ENCODE results near the gene IFIT1.

Gene IFIT1

DNA sequence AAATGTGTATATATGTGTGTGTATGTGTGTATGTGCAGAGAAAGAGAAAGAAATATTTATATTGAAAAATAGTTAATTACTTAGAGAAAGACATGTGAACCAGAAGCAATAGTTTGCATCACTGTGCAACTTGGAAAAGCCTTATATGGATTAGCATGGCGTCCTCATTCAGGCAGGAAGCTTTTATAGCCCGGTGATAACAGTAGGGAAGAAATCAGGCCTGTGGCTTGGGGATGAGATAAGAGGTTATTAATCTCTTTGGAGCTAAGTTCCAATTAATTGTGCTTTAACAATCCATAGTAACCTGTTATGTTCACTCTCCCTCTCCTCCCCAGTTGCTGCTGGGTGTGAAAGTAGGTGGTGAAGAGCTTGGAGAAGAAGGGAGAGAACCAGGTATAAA is 58.5 kb downstream of the IFIT1 start:
- Histone ChIP-seq H3K4me1 (ENCODE audit: insufficient read depth, low read length, severe bottlenecking) (no peaks in the 10 kb centered on the region), H3K4me2 (ENCODE audit: low read length) (no peak overlapping the region), H3K4me3 (ENCODE audit: low read depth, low read length, poor library complexity, severe bottlenecking) (no peak overlapping the region), H3K9me3 (ENCODE audit: low read length) (no peaks in the 10 kb centered on the region), H3K9me2 (ENCODE audit: low read depth, low read length) (no peaks in the 10 kb centered on the region), H3F3A (ENCODE audit: insufficient read depth, low read length) (no peaks in the 10 kb centered on the region), H3K79me2 (ENCODE audit: insufficient read depth, low read length) (no peaks in the 10 kb centered on the region), H4K20me1 (ENCODE audit: insufficient read depth, low read length) (no peaks in the 10 kb centered on the region), H2AFZ (ENCODE audit: low read length) (no peak overlapping the region), H3K27ac (ENCODE audit: low read depth, low read length, poor library complexity, severe bottlenecking) (no peak overlapping the region), H3K36me3 (ENCODE audit: insufficient read depth, low read length) (no peaks in the 10 kb centered on the region), H3K27me3 (ENCODE audit: insufficient read depth, low read length) (no peaks in the 10 kb centered on the region), H3K9ac (ENCODE audit: low read length) (no peak overlapping the region)
- TF ChIP-seq, protein P1, sequence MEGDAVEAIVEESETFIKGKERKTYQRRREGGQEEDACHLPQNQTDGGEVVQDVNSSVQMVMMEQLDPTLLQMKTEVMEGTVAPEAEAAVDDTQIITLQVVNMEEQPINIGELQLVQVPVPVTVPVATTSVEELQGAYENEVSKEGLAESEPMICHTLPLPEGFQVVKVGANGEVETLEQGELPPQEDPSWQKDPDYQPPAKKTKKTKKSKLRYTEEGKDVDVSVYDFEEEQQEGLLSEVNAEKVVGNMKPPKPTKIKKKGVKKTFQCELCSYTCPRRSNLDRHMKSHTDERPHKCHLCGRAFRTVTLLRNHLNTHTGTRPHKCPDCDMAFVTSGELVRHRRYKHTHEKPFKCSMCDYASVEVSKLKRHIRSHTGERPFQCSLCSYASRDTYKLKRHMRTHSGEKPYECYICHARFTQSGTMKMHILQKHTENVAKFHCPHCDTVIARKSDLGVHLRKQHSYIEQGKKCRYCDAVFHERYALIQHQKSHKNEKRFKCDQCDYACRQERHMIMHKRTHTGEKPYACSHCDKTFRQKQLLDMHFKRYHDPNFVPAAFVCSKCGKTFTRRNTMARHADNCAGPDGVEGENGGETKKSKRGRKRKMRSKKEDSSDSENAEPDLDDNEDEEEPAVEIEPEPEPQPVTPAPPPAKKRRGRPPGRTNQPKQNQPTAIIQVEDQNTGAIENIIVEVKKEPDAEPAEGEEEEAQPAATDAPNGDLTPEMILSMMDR (IDR thresholded peaks at IDR 0.05; ENCODE audit: low read length): no peak
- TF ChIP-seq EZH2 (IDR thresholded peaks at IDR 0.05; ENCODE audit: borderline replicate concordance, low read length): no peak

DNA sequence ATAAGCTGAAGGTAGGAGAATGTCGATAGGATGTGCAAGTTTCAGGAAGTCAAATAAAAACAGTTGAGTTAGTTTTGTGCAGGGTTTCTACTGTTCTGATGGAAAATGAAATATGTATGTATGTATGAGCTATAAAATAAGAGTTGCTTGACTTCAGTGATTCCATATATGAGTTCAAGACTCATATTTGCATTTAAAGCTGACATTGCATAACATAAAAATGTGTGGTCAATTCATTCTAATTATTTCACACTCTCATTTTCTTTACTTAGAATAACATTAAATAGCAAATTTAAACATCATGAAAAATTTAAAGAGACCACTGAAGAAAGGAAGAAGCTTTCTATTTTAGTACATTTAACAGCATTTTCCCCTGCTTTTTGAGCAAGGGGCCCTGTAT is 59.8 kb downstream of the IFIT1 start:
- Histone ChIP-seq H3K4me3 (ENCODE audit: low read depth, low read length, poor library complexity, severe bottlenecking) (no peak overlapping the region), H3K27ac (ENCODE audit: low read depth, low read length, poor library complexity, severe bottlenecking) (no peak overlapping the region), H3K9me2 (ENCODE audit: low read depth, low read length) (no peaks in the 10 kb centered on the region), H3K27me3 (ENCODE audit: insufficient read depth, low read length) (no peaks in the 10 kb centered on the region), H3K79me2 (ENCODE audit: insufficient read depth, low read length) (no peaks in the 10 kb centered on the region), H3K4me2 (ENCODE audit: low read length) (no peak overlapping the region), H3K9me3 (ENCODE audit: low read length) (no peaks in the 10 kb centered on the region), H4K20me1 (ENCODE audit: insufficient read depth, low read length) (no peaks in the 10 kb centered on the region), H3K9ac (ENCODE audit: low read length) (no peak overlapping the region), H3K36me3 (ENCODE audit: insufficient read depth, low read length) (no peaks in the 10 kb centered on the region), H3F3A (ENCODE audit: insufficient read depth, low read length) (no peaks in the 10 kb centered on the region), H3K4me1 (ENCODE audit: insufficient read depth, low read length, severe bottlenecking) (no peaks in the 10 kb centered on the region), H2AFZ (ENCODE audit: low read length) (no peak overlapping the region)
- no peak for TF ChIP-seq EZH2 (IDR thresholded peaks at IDR 0.05; ENCODE audit: borderline replicate concordance, low read length)
- TF ChIP-seq, protein P1 (IDR thresholded peaks at IDR 0.05; ENCODE audit: low read length): no peak

DNA sequence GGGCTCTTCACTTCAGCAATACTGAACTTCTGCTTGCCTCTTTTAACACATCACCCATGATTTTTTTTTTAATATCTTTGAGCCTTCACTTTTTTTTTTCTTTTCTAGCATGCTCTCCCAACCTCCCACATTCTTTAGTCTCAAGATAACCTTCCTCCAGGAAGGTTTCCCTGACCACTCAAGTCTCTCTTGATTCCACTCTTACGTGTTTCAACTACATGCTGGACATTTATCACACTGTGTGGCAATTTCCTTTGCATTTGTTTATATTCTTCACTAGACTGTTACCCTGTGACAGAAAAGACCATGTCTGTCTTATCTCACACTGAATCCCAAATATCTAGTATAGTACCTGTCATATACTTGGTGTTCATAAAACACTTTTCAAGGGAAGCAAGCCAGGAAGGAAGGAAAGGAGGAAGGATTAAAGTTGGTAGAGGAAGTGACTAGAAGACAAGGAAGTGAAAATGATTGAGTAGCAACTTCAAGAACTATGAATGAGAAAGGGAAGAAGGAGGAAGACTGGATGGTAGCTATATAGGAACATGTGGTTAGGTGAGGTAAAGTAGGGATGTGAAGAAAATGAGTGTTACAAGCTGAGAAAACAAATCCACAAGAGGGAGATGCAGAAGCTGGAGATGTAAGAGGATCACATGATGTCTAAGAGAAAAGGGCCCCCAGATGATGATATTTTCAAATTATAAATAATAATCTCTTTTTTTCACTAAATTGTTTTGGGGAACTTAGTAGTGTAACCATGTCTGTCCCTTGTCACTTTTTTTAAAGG is 62.3 kb downstream of the IFIT1 start:
- H3K4me3 ChIP-seq (ENCODE audit: low read depth, low read length, poor library complexity, severe bottlenecking): no peak overlapping the region
- H3K4me1 ChIP-seq (ENCODE audit: insufficient read depth, low read length, severe bottlenecking): no peaks in the 10 kb centered on the region
- no peak overlapping the region for H3K4me2 ChIP-seq (ENCODE audit: low read length)

More for the DNA sequence above, 62.3 kb downstream of the IFIT1 start:
- Histone ChIP-seq H3K9me3 (ENCODE audit: low read length) (no peaks in the 10 kb centered on the region), H3K9ac (ENCODE audit: low read length) (no peak overlapping the region), H3K27me3 (ENCODE audit: insufficient read depth, low read length) (no peaks in the 10 kb centered on the region), H3K9me2 (ENCODE audit: low read depth, low read length) (no peaks in the 10 kb centered on the region), H3K27ac (ENCODE audit: low read depth, low read length, poor library complexity, severe bottlenecking) (no peak overlapping the region), H3K36me3 (ENCODE audit: insufficient read depth, low read length) (no peaks in the 10 kb centered on the region), H3F3A (ENCODE audit: insufficient read depth, low read length) (no peaks in the 10 kb centered on the region), H3K79me2 (ENCODE audit: insufficient read depth, low read length) (no peaks in the 10 kb centered on the region), H4K20me1 (ENCODE audit: insufficient read depth, low read length) (no peaks in the 10 kb centered on the region), H2AFZ (ENCODE audit: low read length) (no peak overlapping the region)
- no peak for TF ChIP-seq EZH2 (IDR thresholded peaks at IDR 0.05; ENCODE audit: borderline replicate concordance, low read length)
- TF ChIP-seq, protein P1 (IDR thresholded peaks at IDR 0.05; ENCODE audit: low read length): no peak
